Liver (tissue), 3 donors: ENCODE results near the gene JAGN1.

ENCODE experiments used
- ATF3 ChIP-seq: IDR thresholded peaks from 2 replicates; pipeline ENCODE4 v1.6.1; 2016; ENCODE audit warnings: antibody characterized with exemption
- CTCF ChIP-seq: fragments of 150-350 bp; IDR thresholded peaks from 2 replicates; pipeline ENCODE4 v1.5.1; 2017; ENCODE audit warnings: improper control_type of control experiment, low read depth, low read length; ENCODE audit not compliant: missing input control
- EGR1 ChIP-seq, 2 donors: IDR thresholded peaks; 2 replicates each; pipeline ENCODE4 v1.6.1; 2016 to 2018; ENCODE audit warnings: antibody characterized with exemption in 2 of 2, low read depth in 2 of 2
- FOXA1 ChIP-seq: IDR thresholded peaks from 2 replicates; pipeline ENCODE4 v1.6.1; 2016; ENCODE audit warnings: antibody characterized with exemption
- GABPA ChIP-seq, 2 donors: IDR thresholded peaks in 1 of 2; conservative IDR thresholded peaks in 1 of 2; 2 replicates each; pipeline ENCODE4 v1.6.1; 2016; ENCODE audit warnings: antibody characterized with exemption in 2 of 2, mild to moderate bottlenecking in 1 of 2, moderate library complexity in 1 of 2
- HNF4A ChIP-seq, 2 donors: conservative IDR thresholded peaks; 2 replicates each; pipeline ENCODE4 v1.6.1; 2016; ENCODE audit warnings: antibody characterized with exemption in 2 of 2, mild to moderate bottlenecking in 2 of 2
- RAD21 ChIP-seq, 2 donors: IDR thresholded peaks; 2 replicates each; pipeline ENCODE4 v1.6.1; 2016; ENCODE audit warnings: antibody characterized with exemption in 2 of 2, mild to moderate bottlenecking in 2 of 2
- REST ChIP-seq: IDR thresholded peaks from 2 replicates; pipeline ENCODE4 v1.6.1; 2016; ENCODE audit warnings: antibody characterized with exemption, mild to moderate bottlenecking
- RXRA ChIP-seq, 2 donors: IDR thresholded peaks; 2 replicates each; pipeline ENCODE4 v1.6.1; 2017 to 2018; ENCODE audit warnings: antibody characterized with exemption in 2 of 2, mild to moderate bottlenecking in 1 of 2
- SP1 ChIP-seq: IDR thresholded peaks from 2 replicates; pipeline ENCODE4 v1.6.1; 2018; ENCODE audit warnings: antibody characterized with exemption, mild to moderate bottlenecking
- TAF1 ChIP-seq: conservative IDR thresholded peaks from 2 replicates; pipeline ENCODE4 v1.6.1; 2016; ENCODE audit warnings: antibody characterized with exemption, mild to moderate bottlenecking
- YY1 ChIP-seq: IDR thresholded peaks from 2 replicates; pipeline ENCODE4 v1.6.1; 2016; ENCODE audit warnings: antibody characterized with exemption, mild to moderate bottlenecking
- ZBTB33 ChIP-seq: IDR thresholded peaks from 2 replicates; pipeline ENCODE4 v1.6.1; 2016; ENCODE audit warnings: antibody characterized with exemption
- donor health status: healthy.
- donor health status: healthy.

- no peak for TF ChIP-seq CTCF
- TF ChIP-seq FOXA1 = no peak
- no peak for TF ChIP-seq TAF1
- TF ChIP-seq YY1 = no peak
- no peak for TF ChIP-seq GABPA (IDR thresholded peaks at IDR 0.05 in 1 of 2, conservative IDR thresholded peaks at IDR 0.05 in 1 of 2)
- TF ChIP-seq ZBTB33 = no peak
- no peak for TF ChIP-seq SP1
- TF ChIP-seq RAD21 (IDR thresholded peaks at IDR 0.05) = no peak
- no peak for TF ChIP-seq RXRA (IDR thresholded peaks at IDR 0.05)
- no peak for TF ChIP-seq HNF4A (conservative IDR thresholded peaks at IDR 0.05)
- TF ChIP-seq EGR1 (IDR thresholded peaks at IDR 0.05; ENCODE audit: low read depth in 2 of 2) = no peak
- TF ChIP-seq REST = no peak
- TF ChIP-seq ATF3 = no peak
These were observed 52.7 kb downstream of the JAGN1 start for GRCh38 chr3:9942934-9943690.
